SH-SY5Y (cell line): ENCODE results near the gene SLCO4A1.

Experiments
- GATA2 ChIP-seq: IDR thresholded peaks from 2 replicates; pipeline ENCODE4 v1.6.1; 2011; ENCODE audit warnings: mild to moderate bottlenecking, low read depth, low read length
- GATA3 ChIP-seq: IDR thresholded peaks from 2 replicates; pipeline ENCODE4 v1.6.1; 2011; ENCODE audit warnings: low read depth, mild to moderate bottlenecking, low read length, moderate library complexity

- TF ChIP-seq GATA2 (no peak), GATA3 (no peak)
Measured at GRCh38 chr20:62665826-62666735, 23.8 kb downstream of the SLCO4A1 start.
